ENCODE results near the gene EXOC4.
"Not testable (repeated sequence)": the region's sequence is repeated elsewhere in the genome, so short reads cannot be mapped to it uniquely, and the experiment has no call there.

The EXOC4 gene

DNA sequence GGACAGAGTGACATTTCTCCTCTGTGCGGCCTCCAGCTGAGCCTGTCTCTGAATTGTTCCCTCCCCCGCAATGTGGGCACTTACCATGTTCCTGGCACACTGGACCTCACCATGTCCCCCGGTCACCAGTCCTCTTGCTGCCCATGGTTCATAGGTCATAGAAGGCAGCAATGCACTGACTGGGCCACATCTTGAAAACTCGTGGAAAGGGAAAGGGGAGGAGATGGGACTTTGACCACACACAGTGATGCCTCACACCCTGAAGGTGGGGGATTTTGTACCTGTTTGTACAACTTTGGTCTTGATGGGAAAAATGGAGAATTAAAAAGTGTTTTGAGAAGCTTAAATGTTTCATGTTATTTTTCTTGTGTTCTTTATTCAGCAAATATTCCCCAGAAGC lies 812.5 kb downstream of the EXOC4 start:
- DNase-seq, result no peak

DNA sequence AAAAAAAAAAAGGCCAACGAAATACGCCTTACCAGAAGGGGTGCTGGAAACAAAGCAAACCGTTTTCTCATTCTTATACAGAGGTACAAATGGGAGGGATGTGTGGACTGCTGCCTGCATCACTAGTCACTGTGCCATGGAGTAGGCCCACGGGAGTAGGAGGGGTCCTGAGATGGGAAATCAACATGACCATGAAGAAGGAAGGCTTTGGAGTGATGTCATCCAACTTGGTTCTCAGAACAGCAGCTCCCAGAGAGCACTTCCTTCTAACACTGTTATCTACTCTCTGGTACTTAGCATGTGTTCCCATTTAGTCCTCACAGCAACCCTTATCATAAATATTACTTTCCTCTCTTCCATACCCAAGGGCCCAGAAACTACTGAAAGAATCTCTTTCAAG lies 814.3 kb downstream of the EXOC4 start:
- DNase-seq, result no peak

DNA sequence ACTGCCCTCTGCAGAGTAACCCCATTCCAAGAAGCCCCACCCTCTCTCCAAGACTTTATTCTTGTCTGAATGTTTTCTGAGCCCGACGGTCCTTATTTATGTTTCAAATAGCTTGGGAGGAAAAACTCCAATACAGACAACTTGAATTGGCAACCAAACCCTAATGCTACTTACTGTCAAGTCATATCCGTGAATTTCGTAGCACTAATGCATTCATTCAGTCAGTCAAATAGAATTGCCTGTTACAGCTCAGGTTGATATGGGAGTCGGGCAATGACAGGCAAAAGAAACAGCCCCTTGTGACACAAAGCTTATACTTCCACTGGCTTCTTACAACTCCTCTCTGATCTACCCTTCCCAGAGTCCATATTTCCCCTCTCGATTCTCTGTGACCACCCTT lies 815.8 kb downstream of the EXOC4 start:
- DNase-seq, result no peak

GRCh38 chr7:134069187-134069586 lies 816.3 kb downstream of the EXOC4 start:
- DNase-seq, result no peak

GRCh38 chr7:134070673-134071072 lies 817.8 kb downstream of the EXOC4 start:
- no peak for DNase-seq

- DNase-seq, result no peak
These were observed 818.8 kb downstream of the EXOC4 start for GRCh38 chr7:134071355-134072331.

DNA sequence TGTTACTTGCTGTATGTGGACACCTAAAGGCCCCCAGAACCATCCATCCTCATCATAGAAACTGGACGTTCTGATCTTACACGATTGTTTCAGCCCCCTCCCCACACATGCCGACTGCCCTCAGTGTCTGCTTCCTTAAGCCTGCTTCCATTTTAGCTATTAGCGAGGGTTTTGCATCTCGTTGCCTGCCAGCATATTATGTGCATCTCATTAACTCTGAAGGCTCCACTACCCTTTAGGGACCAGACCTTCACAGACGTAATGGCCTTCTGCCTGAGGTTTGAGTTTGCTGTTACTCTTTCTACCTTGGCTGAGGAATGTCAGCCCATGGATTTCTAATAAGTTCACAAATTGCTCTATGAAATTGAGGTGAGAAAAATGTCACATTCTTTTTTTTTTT lies 820.4 kb downstream of the EXOC4 start:
- DNase-seq, result no peak

GRCh38 chr7:134075799-134076198 lies 822.9 kb downstream of the EXOC4 start:
- no peak for DNase-seq

GRCh38 chr7:134077560-134077959 lies 824.7 kb downstream of the EXOC4 start:
- DNase-seq, result not testable (repeated sequence)

GRCh38 chr7:134078991-134079390 lies 826.1 kb downstream of the EXOC4 start:
- no peak for DNase-seq

- no peak for DNase-seq
These were observed 828.8 kb downstream of the EXOC4 start for GRCh38 chr7:134081695-134082094.

- DNase-seq, result no peak
These were observed 831.0 kb downstream of the EXOC4 start for GRCh38 chr7:134083766-134084487.

DNA sequence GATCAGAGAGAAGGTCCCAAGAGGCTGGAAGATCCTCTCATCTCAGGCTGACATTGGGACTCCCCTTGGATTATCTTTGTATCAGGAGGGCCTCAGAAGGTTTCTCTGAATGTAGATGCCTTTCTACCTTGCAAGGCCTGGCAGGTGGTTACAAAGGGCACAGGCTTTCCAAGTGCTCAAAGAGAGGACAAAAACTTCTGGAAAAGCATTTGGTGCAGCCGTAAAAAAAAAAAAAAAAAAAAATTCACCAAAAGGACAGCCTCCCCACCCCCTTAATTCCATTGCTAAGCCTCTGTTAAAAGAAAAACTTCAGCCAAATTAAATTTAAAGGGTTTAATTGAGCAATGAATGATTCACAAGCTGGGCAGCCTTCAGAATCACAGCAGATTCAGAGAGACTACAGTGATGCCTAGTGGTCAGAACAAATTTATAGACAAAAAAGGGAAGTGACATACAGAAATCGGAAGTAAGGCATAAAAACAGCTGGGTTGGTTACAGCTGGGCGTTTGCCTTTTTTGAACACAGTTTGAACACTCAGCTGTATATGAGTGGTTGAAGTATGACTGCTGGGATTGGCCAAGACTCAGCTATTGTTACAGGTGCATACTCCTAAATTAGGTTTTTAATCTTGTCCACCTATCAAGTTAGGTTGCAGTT lies 831.7 kb downstream of the EXOC4 start:
- no peak for DNase-seq

- no peak for DNase-seq
These were observed 832.4 kb downstream of the EXOC4 start for GRCh38 chr7:134085311-134085710.

DNA sequence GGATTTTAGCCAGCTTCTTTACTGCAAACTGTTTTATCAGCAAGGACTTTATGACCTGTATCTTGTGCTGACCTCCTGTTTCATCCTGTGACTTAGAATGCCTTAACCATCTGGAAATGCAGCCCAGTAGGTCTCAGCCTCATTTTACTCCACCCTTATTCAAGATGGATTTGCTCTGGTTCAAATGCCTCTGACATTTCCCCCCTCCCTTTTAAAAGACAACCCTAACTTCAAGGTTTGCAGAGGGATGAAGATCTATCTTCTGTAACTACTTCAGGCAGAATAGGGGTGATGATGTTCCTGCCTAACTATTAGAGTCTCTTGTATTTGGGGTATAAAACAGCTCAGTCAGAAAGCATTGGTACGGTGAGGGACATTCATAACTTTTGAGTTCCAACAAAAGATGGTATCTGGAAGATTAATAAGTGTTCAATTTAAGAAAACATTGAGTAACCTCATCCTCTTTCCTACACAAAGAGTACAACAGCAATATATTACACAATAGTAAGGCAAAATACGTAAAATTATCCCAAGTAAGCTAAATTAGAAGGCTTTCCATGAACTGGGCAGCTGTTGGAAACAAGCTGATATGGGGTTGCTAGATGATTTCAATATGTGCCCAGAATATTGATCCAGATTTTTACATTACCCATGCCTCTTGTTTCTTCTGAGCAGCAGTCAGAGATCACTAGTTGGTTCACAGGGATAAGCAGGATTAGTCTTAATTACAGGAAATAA lies 834.3 kb downstream of the EXOC4 start:
- DNase-seq, result no peak

DNA sequence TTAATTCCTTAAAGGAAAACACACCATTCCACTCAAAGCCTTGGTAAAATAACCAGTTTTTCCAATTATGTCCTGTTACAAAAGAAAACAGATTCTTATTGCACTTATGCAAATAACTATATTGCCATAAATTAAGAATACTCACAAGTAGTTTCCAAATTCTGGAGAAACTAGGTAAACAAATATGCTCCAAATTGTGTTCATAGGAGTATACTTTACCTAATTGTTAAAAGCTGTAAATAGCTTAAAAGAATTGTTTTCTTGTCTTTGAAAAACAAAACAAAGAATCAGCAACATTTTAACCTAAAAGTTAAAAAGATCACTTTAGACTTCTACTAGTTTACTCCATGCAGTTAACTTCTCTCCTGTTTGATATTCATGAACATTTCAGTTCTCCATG lies 835.3 kb downstream of the EXOC4 start:
- no peak for DNase-seq

DNA sequence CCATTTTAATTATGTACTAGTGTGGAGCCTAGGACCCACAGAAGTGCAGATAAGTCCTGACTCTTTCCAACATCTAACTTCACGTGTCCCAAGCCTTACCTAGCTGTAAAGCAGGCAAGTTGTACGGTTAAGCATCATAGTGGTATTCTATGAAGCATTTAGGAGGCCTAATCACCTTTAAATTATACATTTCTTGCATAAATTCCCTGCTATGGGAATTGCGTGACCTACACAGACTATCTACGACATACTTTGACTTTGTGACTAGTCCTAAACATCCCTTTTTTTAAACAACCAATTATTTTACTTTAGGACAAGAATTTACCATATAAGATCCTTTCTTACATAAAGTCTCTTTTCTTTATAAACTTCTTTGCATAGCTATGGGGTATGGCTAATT lies 836.6 kb downstream of the EXOC4 start:
- DNase-seq, result no peak

- DNase-seq, result no peak
These were observed 845.2 kb downstream of the EXOC4 start for GRCh38 chr7:134098072-134098471.

DNA sequence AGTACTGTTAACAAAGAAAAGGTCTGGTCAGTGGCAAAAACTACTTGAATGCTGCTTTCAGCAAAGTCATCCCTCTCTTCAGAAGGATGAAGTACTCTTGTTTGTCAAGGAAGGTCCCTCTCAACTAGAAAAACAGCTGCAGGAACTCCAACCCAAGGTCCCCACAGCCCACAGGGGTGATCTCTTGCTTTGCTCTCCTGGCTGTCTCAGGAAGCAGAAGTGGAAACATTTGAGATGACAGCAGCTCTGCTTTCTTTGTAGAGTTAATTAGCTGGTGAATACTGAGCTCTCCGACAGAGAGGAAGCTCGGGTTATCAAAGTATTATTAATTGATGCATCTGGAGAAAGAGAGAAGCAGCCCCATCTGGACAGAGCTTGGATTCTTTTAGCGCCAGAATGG lies 848.8 kb downstream of the EXOC4 start:
- no peak for DNase-seq

GRCh38 chr7:134104166-134104565 lies 851.3 kb downstream of the EXOC4 start:
- DNase-seq, result no peak

GRCh38 chr7:134105841-134106240 lies 853.0 kb downstream of the EXOC4 start:
- no peak for DNase-seq

GRCh38 chr7:134108802-134109201 lies 855.9 kb downstream of the EXOC4 start:
- no peak for DNase-seq

DNA sequence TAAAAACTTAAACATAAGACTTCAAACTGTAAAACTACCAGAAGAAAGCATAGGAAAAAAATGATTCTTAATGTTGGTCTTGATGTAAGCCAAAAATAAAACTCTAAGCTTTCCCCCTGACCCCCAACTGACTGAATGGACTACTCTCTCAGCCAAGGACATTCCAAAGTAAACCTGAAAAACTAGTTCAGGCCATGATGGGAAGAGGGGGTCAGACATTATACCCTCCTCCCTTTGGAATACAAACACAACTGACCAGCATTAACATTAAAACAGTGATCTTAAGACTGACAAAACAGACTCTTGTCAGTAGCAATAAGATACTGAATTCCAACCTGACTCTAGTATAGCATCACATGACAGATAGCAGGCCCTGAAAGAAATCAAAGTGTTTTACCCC lies 860.8 kb downstream of the EXOC4 start:
- no peak for DNase-seq
